Peyer's patch (tissue), 4 donors: Measurements from ENCODE around the gene FBN1.

Source experiments
- CTCF ChIP-seq, 6 experiments: fragments of 450-650 bp in 4 of 6; fragments of 200-600 bp in 2 of 6; sonication (generic) in 1 of 6; IDR thresholded peaks; one replicate each; pipeline ENCODE4 v1.5.1; 2017 to 2019; ENCODE audit warnings: antibody characterized with exemption in 6 of 6, mild to moderate bottlenecking in 3 of 6, moderate library complexity in 1 of 6
- POLR2A ChIP-seq, 2 donors: fragments of 450-650 bp; IDR thresholded peaks; one replicate each; pipeline ENCODE4 v1.5.1; 2017; ENCODE audit warnings: antibody characterized with exemption in 2 of 2, mild to moderate bottlenecking in 2 of 2, moderate library complexity in 2 of 2

DNA sequence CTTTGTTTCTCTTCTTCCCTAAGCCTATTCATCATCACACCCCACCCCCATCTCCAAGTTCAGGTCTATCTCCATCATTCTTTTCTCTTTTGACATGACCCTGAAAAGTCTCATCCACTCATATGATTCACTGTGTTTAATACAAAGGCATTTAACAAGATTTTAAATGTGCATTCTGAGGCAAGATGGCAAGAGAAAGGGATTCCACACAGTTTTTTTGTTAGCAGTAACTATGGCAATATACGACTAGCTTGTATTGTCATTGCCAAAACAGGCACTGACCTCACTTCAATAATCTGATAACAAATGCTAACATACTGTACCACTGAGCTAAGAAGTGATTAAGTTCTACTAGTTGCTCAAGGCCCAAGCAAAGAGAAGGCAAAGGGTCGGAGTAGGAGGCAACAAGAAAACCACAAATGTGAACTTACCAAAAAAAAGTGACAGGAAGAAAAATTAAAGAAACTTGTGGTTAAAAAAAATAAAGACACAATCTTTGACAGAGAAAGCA is 53.2 kb downstream of the FBN1 start:
- TF ChIP-seq CTCF (IDR thresholded peaks at IDR 0.05): no peak
- TF ChIP-seq POLR2A (IDR thresholded peaks at IDR 0.05): no peak
